Right atrium auricular region (tissue), 2 donors: Measurements from ENCODE around the gene CRIP2. TPM values are rescaled to one million over a fixed set of nuclear protein-coding genes. Genes with fewer than 3 reads are reported as not detected.
A peak's percentile ranks its signal among the peaks of the same experiment; 100 is the strongest.

Experiments
- DNase-seq: peaks from one replicate; pipeline ENCODE4 v3.0.0-alpha.2; 2019; ENCODE audit warnings: low spot score
- H3K27ac ChIP-seq, 2 donors: fragments of 200-600 bp; sonication (generic); 1 replicate in 1 of 2; 2 replicates in 1 of 2; pipeline ENCODE4 v1.5.1; 2016 to 2019
- H3K27me3 ChIP-seq, 2 donors: fragments of 200-600 bp; sonication (generic); one replicate each; pipeline versions ENCODE4 v1.5.1 to v1.6.0; 2017 to 2019
- H3K36me3 ChIP-seq: fragments of 200-600 bp; sonication (generic); one replicate; pipeline ENCODE4 v1.5.1; 2016
- H3K4me1 ChIP-seq, 2 donors: fragments of 200-600 bp; sonication (generic); one replicate each; pipeline versions ENCODE4 v1.5.1 to v1.6.0; 2017 to 2019
- H3K4me3 ChIP-seq, 2 donors: fragments of 200-600 bp; sonication (generic); 1 replicate in 1 of 2; 2 replicates in 1 of 2; pipeline ENCODE4 v1.5.1; 2017 to 2019; ENCODE audit warnings: mild to moderate bottlenecking in 1 of 2, moderate library complexity in 1 of 2
- H3K9me3 ChIP-seq, 2 donors: fragments of 200-600 bp; sonication (generic); one replicate each; pipeline ENCODE4 v1.5.1; 2019
- CTCF ChIP-seq, 2 donors: fragments of 200-600 bp; sonication (generic); IDR thresholded peaks; one replicate each; pipeline ENCODE4 v1.5.1; 2019; ENCODE audit warnings: antibody characterized with exemption in 2 of 2
- total RNA-seq, 2 donors: library from RNA; depleted of rRNA; stranded (reverse); fragments of >200 nt; gene quantifications; one replicate each; pipeline ENCODE4 v1.1.0, GENCODE V29; 2016

Gene CRIP2
- total RNA-seq, 2 donors from 2014 or later, result 831 to 1,272 TPM

- no peak for DNase-seq
- H3K36me3 ChIP-seq, result peaks cover 27% of the 10 kb centered on the region
Observed at GRCh38 chr14:105445901-105446845, 28.4 kb upstream of the CRIP2 start.

GRCh38 chr14:105446971-105447370 is 27.6 kb upstream of the CRIP2 start:
- Histone ChIP-seq H3K9me3 (no peaks in the 10 kb centered on the region), H3K27me3 (no peaks in the 10 kb centered on the region), H3K4me1 (peaks cover 0 to 33% of the 10 kb centered on the region in 2 donors), H3K27ac (no peak overlapping the region), H3K4me3 (no peak overlapping the region), H3K36me3 (peaks cover 28% of the 10 kb centered on the region)
- TF ChIP-seq CTCF (IDR thresholded peaks at IDR 0.05), result no peak
- DNase-seq, result no peak

More at GRCh38 chr14:105445901-105446845, 28.4 kb upstream of the CRIP2 start:
- no peak for TF ChIP-seq CTCF (IDR thresholded peaks at IDR 0.05)
- Histone ChIP-seq H3K9me3 (no peaks in the 10 kb centered on the region), H3K4me1 (peaks cover 0 to 33% of the 10 kb centered on the region in 2 donors), H3K27ac (no peak overlapping the region), H3K4me3 (no peak overlapping the region), H3K27me3 (no peaks in the 10 kb centered on the region)

- TF ChIP-seq CTCF (IDR thresholded peaks at IDR 0.05), result no peak
- peak overlapping the region; percentile 4 to 64 for H3K27ac ChIP-seq
- H3K36me3 ChIP-seq, result peaks cover 19% of the 10 kb centered on the region
- no peaks in the 10 kb centered on the region for H3K27me3 ChIP-seq
- no peaks in the 10 kb centered on the region for H3K9me3 ChIP-seq
- H3K4me1 ChIP-seq, result peaks cover 0 to 33% of the 10 kb centered on the region in 2 donors
- no peak overlapping the region for H3K4me3 ChIP-seq
- no peak for DNase-seq
Observed at GRCh38 chr14:105447651-105448640, 26.7 kb upstream of the CRIP2 start.

GRCh38 chr14:105448706-105449111 is 25.9 kb upstream of the CRIP2 start:
- Histone ChIP-seq H3K36me3 (peaks cover 14% of the 10 kb centered on the region), H3K4me1 (peaks cover 0 to 33% of the 10 kb centered on the region in 2 donors), H3K27me3 (no peaks in the 10 kb centered on the region), H3K27ac (peak overlapping the region; percentile 4 to 64), H3K4me3 (no peak overlapping the region), H3K9me3 (no peaks in the 10 kb centered on the region)
- peak; percentile 78 for DNase-seq
- peak; percentile 90 to 98 for TF ChIP-seq CTCF (IDR thresholded peaks at IDR 0.05)

GRCh38 chr14:105449276-105450122 is 25.1 kb upstream of the CRIP2 start:
- Histone ChIP-seq H3K4me1 (peaks cover 0 to 33% of the 10 kb centered on the region in 2 donors), H3K27ac (peak overlapping the region; percentile 4 to 64), H3K4me3 (no peak overlapping the region), H3K27me3 (no peaks in the 10 kb centered on the region), H3K9me3 (no peaks in the 10 kb centered on the region), H3K36me3 (peaks cover 19% of the 10 kb centered on the region)
- DNase-seq, result no peak
- TF ChIP-seq CTCF (IDR thresholded peaks at IDR 0.05), result no peak
